A549 (cell line): ENCODE data around the gene PYGB. TPM values are rescaled to one million over a fixed set of nuclear protein-coding genes. Genes with fewer than 3 reads are reported as not detected.

Experiments used
- ATAC-seq, 2 experiments: fragments of 200-7000 bp in 1 of 2; fragments of >200 bp in 1 of 2; cut with Nextera tagmentation in 1 of 2; cut with Tn5 transposase in 1 of 2; 3 replicates each; pipeline versions ENCODE4 v1.8.0 to v1.9.1; 2018 to 2020; ENCODE audit warnings: mild to moderate bottlenecking in 1 of 2, moderate library complexity in 1 of 2
- CTCF ChIA-PET: fragments of 300-600 bp; sonication (Branson Sonifier 250); formaldehyde crosslinking; extraction: SDS; loops from one replicate; lab custom pipeline; 2021; ENCODE audit warnings: antibody characterized with exemption, inconsistent platforms; lab: Yijun Ruan, JAX
- POLR2A ChIA-PET: fragments of 350-600 bp; formaldehyde crosslinking; extraction: SDS; loops from one replicate; lab custom pipeline; 2021; ENCODE audit warnings: antibody characterized with exemption, inconsistent platforms; lab: Yijun Ruan, JAX
- DNase-seq, 2 experiments: peaks; one replicate each; pipeline versions ENCODE4 v3.0.0 to v3.0.0-alpha.2; 2011 to 2016; ENCODE audit warnings: low read depth in 1 of 2, low spot score in 1 of 2
- FAIRE-seq: peaks from 2 replicates; lab custom pipeline; 2011; peaks lifted over from hg19 to GRCh38; lab: Jason Lieb, UNC
- H3K27ac ChIP-seq, 2 experiments: fragments of >200 bp; sonication (Bioruptor Twin); formaldehyde crosslinking; 3 replicates each; pipeline ENCODE4 v1.5.1; 2016 to 2017
- H3K4me1 ChIP-seq: fragments of >200 bp; sonication (Bioruptor Twin); formaldehyde crosslinking; 3 replicates; pipeline ENCODE4 v1.6.1; 2016
- H3K4me2 ChIP-seq: fragments of >200 bp; sonication (Bioruptor Twin); formaldehyde crosslinking; 3 replicates; pipeline ENCODE4 v1.6.1; 2016
- H3K4me3 ChIP-seq: fragments of >200 bp; sonication (Bioruptor Twin); formaldehyde crosslinking; 3 replicates; pipeline ENCODE4 v1.5.1; 2016
- H3K9me3 ChIP-seq: fragments of >200 bp; sonication (Bioruptor Twin); formaldehyde crosslinking; 3 replicates; pipeline ENCODE4 v1.6.1; 2016
- CBX2 ChIP-seq: fragments of 200-600 bp; sonication (generic); IDR thresholded peaks from 2 replicates; pipeline ENCODE4 v1.6.1; 2016; ENCODE audit warnings: low read depth, mild to moderate bottlenecking, borderline replicate concordance
- CBX8 ChIP-seq: fragments of 200-600 bp; sonication (generic); IDR thresholded peaks from 2 replicates; pipeline ENCODE4 v1.6.1; 2016
- CHD2 ChIP-seq: fragments of 150-350 bp; IDR thresholded peaks from 2 replicates; pipeline ENCODE4 v1.6.1; 2014; ENCODE audit warnings: low read length; ENCODE audit not compliant: partially characterized antibody
- EHMT2 ChIP-seq: fragments of 200-600 bp; sonication (generic); IDR thresholded peaks from 2 replicates; pipeline ENCODE4 v1.6.1; 2016; ENCODE audit warnings: antibody characterized with exemption, low read depth, mild to moderate bottlenecking, moderate library complexity
- EP300 ChIP-seq, 2 experiments: fragments of >200 bp; sonication (Bioruptor Twin); formaldehyde crosslinking; IDR thresholded peaks; 2 replicates in 1 of 2; 3 replicates in 1 of 2; pipeline ENCODE4 v1.6.1; 2016 to 2017
- ESRRA ChIP-seq: fragments of 150-350 bp; IDR thresholded peaks from 2 replicates; pipeline ENCODE4 v1.6.1; 2014; ENCODE audit warnings: mild to moderate bottlenecking, low read length, borderline replicate concordance
- FOSL2 ChIP-seq, 2 experiments: fragments of 450-650 bp in 1 of 2; fragments of >200 bp in 1 of 2; sonication (Bioruptor Twin) in 1 of 2; formaldehyde crosslinking; IDR thresholded peaks; 2 replicates each; pipeline versions ENCODE4 v1.5.0 to v1.6.1; 2016 to 2020; ENCODE audit warnings: mild to moderate bottlenecking in 1 of 2, moderate library complexity in 1 of 2
- FOXS1 ChIP-seq: fragments of 250-450 bp; sonication (Bioruptor Pico); IDR thresholded peaks from 2 replicates; pipeline ENCODE4 v1.5.0; 2020; ENCODE audit warnings: mild to moderate bottlenecking, moderate library complexity
- JUN ChIP-seq, 2 experiments: fragments of >200 bp; sonication (Bioruptor Twin); formaldehyde crosslinking; IDR thresholded peaks; 2 replicates in 1 of 2; 3 replicates in 1 of 2; pipeline ENCODE4 v1.6.1; 2016 to 2017
- KDM1A ChIP-seq: fragments of 200-600 bp; sonication (generic); IDR thresholded peaks from 2 replicates; pipeline ENCODE4 v1.6.1; 2016; ENCODE audit warnings: low read depth, mild to moderate bottlenecking
- KDM5A ChIP-seq: fragments of 200-600 bp; sonication (generic); IDR thresholded peaks from 2 replicates; pipeline ENCODE4 v1.6.1; 2016; ENCODE audit warnings: antibody characterized with exemption, mild to moderate bottlenecking
- MAZ ChIP-seq: fragments of 150-350 bp; IDR thresholded peaks from 2 replicates; pipeline ENCODE4 v1.6.1; 2014; ENCODE audit warnings: antibody characterized with exemption, low read depth, low read length, borderline replicate concordance
- NFE2L2 ChIP-seq: fragments of 150-350 bp; conservative IDR thresholded peaks from 2 replicates; pipeline ENCODE4 v1.6.1; 2014; ENCODE audit warnings: low read length
- NPAS2 ChIP-seq: fragments of 250-450 bp; sonication (Bioruptor Pico); IDR thresholded peaks from 2 replicates; pipeline ENCODE4 v1.8.0; 2022; ENCODE audit warnings: mild to moderate bottlenecking, moderate library complexity, borderline replicate concordance
- PHF8 ChIP-seq: fragments of 200-600 bp; sonication (generic); IDR thresholded peaks from 2 replicates; pipeline ENCODE4 v1.6.1; 2016; ENCODE audit warnings: low read depth, mild to moderate bottlenecking, antibody characterized with exemption, moderate library complexity, borderline replicate concordance
- POLR2AphosphoS2 ChIP-seq: conservative IDR thresholded peaks from 2 replicates; pipeline ENCODE4 v1.6.1; 2012; ENCODE audit warnings: low read length, improper control_type of control experiment, inconsistent platforms
- RAD21 ChIP-seq, 2 experiments: fragments of >200 bp in 1 of 2; sonication (Bioruptor Twin) in 1 of 2; formaldehyde crosslinking in 1 of 2; IDR thresholded peaks in 1 of 2; conservative IDR thresholded peaks in 1 of 2; 2 replicates in 1 of 2; 3 replicates in 1 of 2; pipeline ENCODE4 v1.6.1; 2012 to 2018; ENCODE audit warnings: inconsistent platforms in 1 of 2
- RNF2 ChIP-seq: fragments of 200-600 bp; sonication (generic); IDR thresholded peaks from 2 replicates; pipeline ENCODE4 v1.6.1; 2016; ENCODE audit warnings: low read depth, mild to moderate bottlenecking, antibody characterized with exemption, moderate library complexity, borderline replicate concordance
- SREBF2 ChIP-seq: fragments of 450-650 bp; IDR thresholded peaks from 2 replicates; pipeline ENCODE4 v1.6.1; 2014; ENCODE audit warnings: mild to moderate bottlenecking, moderate library complexity
- ZC3H11A ChIP-seq: fragments of 450-650 bp; IDR thresholded peaks from 2 replicates; pipeline ENCODE4 v1.6.1; 2014; ENCODE audit warnings: antibody characterized with exemption, mild to moderate bottlenecking
- ZFP36 ChIP-seq: fragments of 450-650 bp; IDR thresholded peaks from 2 replicates; pipeline ENCODE4 v1.6.1; 2014; ENCODE audit warnings: borderline replicate concordance; ENCODE audit not compliant: partially characterized antibody
- ZNF302 ChIP-seq: fragments of 250-450 bp; sonication (Bioruptor Pico); IDR thresholded peaks from 2 replicates; pipeline ENCODE4 v1.9.0; 2021; ENCODE audit warnings: inconsistent platforms, mild to moderate bottlenecking, moderate library complexity
- ZSCAN20 ChIP-seq: fragments of 250-450 bp; sonication (Bioruptor Pico); IDR thresholded peaks from 2 replicates; pipeline ENCODE4 v1.8.0; 2022; ENCODE audit warnings: mild to moderate bottlenecking, moderate library complexity
- whole genome bisulfite sequencing: methylation state at CpG from one replicate; pipeline ENCODE4 v1.1.6; 2017; ENCODE audit errors: missing lambda C conversion rate; 5-methylcytosine and 5-hydroxymethylcytosine counted together
- polyA plus RNA-seq, 4 experiments: library from polyadenylated mRNA; depleted of rRNA in 3 of 4; stranded (reverse); fragments of >200 nt; fragmentation: RNase III in 1 of 4; extraction: RNeasy Plus Mini Kit Qiagen cat#74134 plus additional on column Dnase treatment in 1 of 4; gene quantifications; 2 replicates in 3 of 4; 3 replicates in 1 of 4; pipeline ENCODE4 v1.2.3, GENCODE V29; 2011 to 2017
- TF ChIP-seq, protein P1 (sequence below): IDR thresholded peaks from 2 replicates; pipeline ENCODE4 v1.6.1; 2012
- TF ChIP-seq, protein P2 (sequence below): fragments of >200 bp; sonication (Bioruptor Twin); formaldehyde crosslinking; IDR thresholded peaks from 2 replicates; pipeline ENCODE4 v1.6.1; 2016
- TF ChIP-seq, protein P3 (sequence below): fragments of 150-350 bp; IDR thresholded peaks from 2 replicates; pipeline ENCODE4 v1.6.1; 2014; ENCODE audit warnings: low read depth, mild to moderate bottlenecking, low read length
- TF ChIP-seq, protein P4 (sequence below): fragments of >200 bp; sonication (Bioruptor Twin); formaldehyde crosslinking; IDR thresholded peaks from 3 replicates; pipeline ENCODE4 v1.6.1; 2016
- TF ChIP-seq, protein P5 (sequence below): fragments of 250-450 bp; sonication (Bioruptor Pico); IDR thresholded peaks from 2 replicates; pipeline ENCODE4 v1.5.0; 2021; ENCODE audit warnings: mild to moderate bottlenecking, moderate library complexity, borderline replicate concordance

The PYGB gene
- polyA plus RNA-seq, 2 of the 4 experiments (the other 2 are of a cell fraction): 93.2 to 100 TPM

DNA sequence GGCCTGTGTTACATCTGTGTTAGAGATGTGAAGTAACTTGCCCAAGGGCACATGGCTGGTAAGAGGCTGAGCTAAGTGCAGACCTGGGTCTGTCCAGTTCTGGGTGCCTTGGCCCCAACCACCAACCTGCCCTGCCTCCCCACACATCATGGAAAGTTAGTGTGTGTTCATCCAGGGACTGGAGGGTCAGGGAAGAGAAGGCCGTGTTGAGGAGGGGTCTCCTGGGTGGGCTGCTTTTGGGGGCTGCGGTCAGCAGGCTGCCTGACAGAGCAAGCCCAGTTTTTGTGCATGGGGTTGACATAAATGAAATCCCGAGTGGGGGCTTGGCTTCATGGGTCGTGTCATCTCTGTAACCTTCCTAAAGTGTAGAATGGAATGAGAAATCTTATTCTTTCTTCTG is 10.9 kb downstream of the PYGB start:
- POLR2A ChIA-PET: no interaction called here
- ATAC-seq: no peak

DNA sequence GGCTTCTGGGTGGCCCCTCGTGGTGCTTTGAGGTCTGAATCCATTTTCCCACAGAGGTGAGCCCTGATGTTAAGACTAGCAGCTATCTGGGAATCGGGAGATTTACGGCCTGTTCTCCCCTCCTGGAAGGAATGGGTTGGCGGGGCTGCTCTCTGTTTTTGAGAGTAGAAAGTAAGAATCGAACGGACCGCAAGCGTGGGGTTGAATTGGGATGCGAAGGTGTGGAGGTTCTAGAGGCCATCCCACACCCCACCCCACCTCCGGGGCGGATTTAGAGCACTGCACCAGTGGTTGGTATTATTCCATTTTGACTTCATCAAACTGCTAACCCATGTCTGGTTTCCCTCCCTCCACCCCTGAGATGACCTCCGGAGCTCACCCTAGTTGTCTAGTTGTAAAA is 11.5 kb downstream of the PYGB start:
- TF ChIP-seq, protein P1, sequence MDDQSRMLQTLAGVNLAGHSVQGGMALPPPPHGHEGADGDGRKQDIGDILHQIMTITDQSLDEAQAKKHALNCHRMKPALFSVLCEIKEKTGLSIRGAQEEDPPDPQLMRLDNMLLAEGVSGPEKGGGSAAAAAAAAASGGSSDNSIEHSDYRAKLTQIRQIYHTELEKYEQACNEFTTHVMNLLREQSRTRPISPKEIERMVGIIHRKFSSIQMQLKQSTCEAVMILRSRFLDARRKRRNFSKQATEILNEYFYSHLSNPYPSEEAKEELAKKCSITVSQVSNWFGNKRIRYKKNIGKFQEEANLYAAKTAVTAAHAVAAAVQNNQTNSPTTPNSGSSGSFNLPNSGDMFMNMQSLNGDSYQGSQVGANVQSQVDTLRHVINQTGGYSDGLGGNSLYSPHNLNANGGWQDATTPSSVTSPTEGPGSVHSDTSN: no peak
- TF ChIP-seq, protein P2, sequence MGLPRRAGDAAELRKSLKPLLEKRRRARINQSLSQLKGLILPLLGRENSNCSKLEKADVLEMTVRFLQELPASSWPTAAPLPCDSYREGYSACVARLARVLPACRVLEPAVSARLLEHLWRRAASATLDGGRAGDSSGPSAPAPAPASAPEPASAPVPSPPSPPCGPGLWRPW: no peak
- TF ChIP-seq NFE2L2 (no peak), RNF2 (no peak), EP300 (IDR thresholded peaks at IDR 0.05) (no peak), ZSCAN20 (CRISPR knock-in tag) (no peak), FOSL2 (IDR thresholded peaks at IDR 0.05) (no peak), FOSL2 (CRISPR knock-in tag; IDR thresholded peaks at IDR 0.05) (no peak), KDM5A (no peak), CBX8 (no peak), CHD2 (no peak), CBX2 (no peak), PHF8 (no peak), ZC3H11A (no peak), FOXS1 (no peak), POLR2AphosphoS2 (no peak), ESRRA (no peak), SREBF2 (no peak)
- TF ChIP-seq, protein P3, sequence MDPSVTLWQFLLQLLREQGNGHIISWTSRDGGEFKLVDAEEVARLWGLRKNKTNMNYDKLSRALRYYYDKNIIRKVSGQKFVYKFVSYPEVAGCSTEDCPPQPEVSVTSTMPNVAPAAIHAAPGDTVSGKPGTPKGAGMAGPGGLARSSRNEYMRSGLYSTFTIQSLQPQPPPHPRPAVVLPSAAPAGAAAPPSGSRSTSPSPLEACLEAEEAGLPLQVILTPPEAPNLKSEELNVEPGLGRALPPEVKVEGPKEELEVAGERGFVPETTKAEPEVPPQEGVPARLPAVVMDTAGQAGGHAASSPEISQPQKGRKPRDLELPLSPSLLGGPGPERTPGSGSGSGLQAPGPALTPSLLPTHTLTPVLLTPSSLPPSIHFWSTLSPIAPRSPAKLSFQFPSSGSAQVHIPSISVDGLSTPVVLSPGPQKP: no peak
- TF ChIP-seq, protein P4, sequence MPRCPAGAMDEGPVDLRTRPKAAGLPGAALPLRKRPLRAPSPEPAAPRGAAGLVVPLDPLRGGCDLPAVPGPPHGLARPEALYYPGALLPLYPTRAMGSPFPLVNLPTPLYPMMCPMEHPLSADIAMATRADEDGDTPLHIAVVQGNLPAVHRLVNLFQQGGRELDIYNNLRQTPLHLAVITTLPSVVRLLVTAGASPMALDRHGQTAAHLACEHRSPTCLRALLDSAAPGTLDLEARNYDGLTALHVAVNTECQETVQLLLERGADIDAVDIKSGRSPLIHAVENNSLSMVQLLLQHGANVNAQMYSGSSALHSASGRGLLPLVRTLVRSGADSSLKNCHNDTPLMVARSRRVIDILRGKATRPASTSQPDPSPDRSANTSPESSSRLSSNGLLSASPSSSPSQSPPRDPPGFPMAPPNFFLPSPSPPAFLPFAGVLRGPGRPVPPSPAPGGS: no peak

More for the DNA sequence above, 10.9 kb downstream of the PYGB start:
- DNase-seq (no peak), FAIRE-seq (no peak)
- Histone ChIP-seq H3K9me3 (0 out of 3 replicates have a peak, but pooled peaks cover 5% of the 10 kb centered on the region), H3K4me2 (no peak overlapping the region), H3K27ac (no peak overlapping the region), H3K4me1 (peaks cover 22% of the 10 kb centered on the region)
- 71% methylated on average over 4 of the region's 4 CpGs for WGBS
- TF ChIP-seq RAD21 (conservative IDR thresholded peaks at IDR 0.05 in 1 of 2, IDR thresholded peaks at IDR 0.05 in 1 of 2) (no peak), KDM1A (no peak), NPAS2 (CRISPR knock-in tag) (no peak), CHD2 (no peak), MAZ (no peak), JUN (IDR thresholded peaks at IDR 0.05) (no peak), ZFP36 (no peak), ZNF302 (CRISPR knock-in tag) (no peak), EHMT2 (no peak), FOSL2 (IDR thresholded peaks at IDR 0.05) (no peak), FOSL2 (CRISPR knock-in tag; IDR thresholded peaks at IDR 0.05) (no peak)
- TF ChIP-seq, protein P4: no peak
- TF ChIP-seq, protein P5, sequence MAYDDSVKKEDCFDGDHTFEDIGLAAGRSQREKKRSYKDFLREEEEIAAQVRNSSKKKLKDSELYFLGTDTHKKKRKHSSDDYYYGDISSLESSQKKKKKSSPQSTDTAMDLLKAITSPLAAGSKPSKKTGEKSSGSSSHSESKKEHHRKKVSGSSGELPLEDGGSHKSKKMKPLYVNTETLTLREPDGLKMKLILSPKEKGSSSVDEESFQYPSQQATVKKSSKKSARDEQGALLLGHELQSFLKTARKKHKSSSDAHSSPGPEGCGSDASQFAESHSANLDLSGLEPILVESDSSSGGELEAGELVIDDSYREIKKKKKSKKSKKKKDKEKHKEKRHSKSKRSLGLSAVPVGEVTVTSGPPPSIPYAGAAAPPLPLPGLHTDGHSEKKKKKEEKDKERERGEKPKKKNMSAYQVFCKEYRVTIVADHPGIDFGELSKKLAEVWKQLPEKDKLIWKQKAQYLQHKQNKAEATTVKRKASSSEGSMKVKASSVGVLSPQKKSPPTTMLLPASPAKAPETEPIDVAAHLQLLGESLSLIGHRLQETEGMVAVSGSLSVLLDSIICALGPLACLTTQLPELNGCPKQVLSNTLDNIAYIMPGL (CRISPR knock-in tag): no peak
- TF ChIP-seq, all 56 proteins: peak for 0
- no peak overlapping the region for H3K4me3 ChIP-seq
- CTCF ChIA-PET: interaction anchor here (0.8 to 4.9 kb wide), 4 partner anchors 11 to 264 kb away, joined by 3 to 29 read pairs (median 3); partner anchors contain the start of gene PYGB

More for the DNA sequence above, 11.5 kb downstream of the PYGB start:
- no peak overlapping the region for H3K4me2 ChIP-seq
- no peak overlapping the region for H3K4me3 ChIP-seq
- H3K27ac ChIP-seq: no peak overlapping the region
- ATAC-seq (no peak), FAIRE-seq (no peak), DNase-seq (no peak)
- peaks cover 7% of the 10 kb centered on the region; the same call in 1 of the 3 replicates for H3K9me3 ChIP-seq
- peaks cover 17% of the 10 kb centered on the region for H3K4me1 ChIP-seq
- 86% methylated on average over 12 of the region's 12 CpGs for WGBS
- CTCF ChIA-PET: interaction anchor here (0.8 to 4.9 kb wide), 7 partner anchors 12 to 266 kb away, joined by 3 to 29 read pairs (median 3); partner anchors contain the start of gene PYGB
- POLR2A ChIA-PET: no interaction called here
